HepG2 (cell line): ENCODE data around the gene GADD45B. TPM values are rescaled to one million over a fixed set of nuclear protein-coding genes. Genes with fewer than 3 reads are reported as not detected.

Experiments
- ARID3A ChIP-seq: IDR thresholded peaks from 2 replicates; pipeline ENCODE4 v1.6.1; 2012; ENCODE audit warnings: low read depth, low read length, improper control_type of control experiment
- BORCS8-MEF2B ChIP-seq: sonication (generic); formaldehyde crosslinking; IDR thresholded peaks from 2 replicates; pipeline ENCODE4 v1.8.0; 2022; ENCODE audit warnings: mild to moderate bottlenecking, missing genetic modification reagents
- CBX2 ChIP-seq, 2 experiments: fragments of 200-600 bp in 1 of 2; sonication (generic); formaldehyde crosslinking in 1 of 2; IDR thresholded peaks; 2 replicates each; pipeline versions ENCODE4 v1.7.0 to v1.8.1; 2018 to 2022; ENCODE audit warnings: low read depth in 2 of 2, low read length in 1 of 2, mild to moderate bottlenecking in 1 of 2, missing genetic modification reagents in 1 of 2
- CCDC6 ChIP-seq: sonication (generic); formaldehyde crosslinking; IDR thresholded peaks from 2 replicates; pipeline ENCODE4 v1.8.1; 2022; ENCODE audit warnings: mild to moderate bottlenecking, missing genetic modification reagents, moderate library complexity
- CHD4 ChIP-seq: fragments of 200-600 bp; sonication (generic); IDR thresholded peaks from 2 replicates; pipeline ENCODE4 v1.7.0; 2017; ENCODE audit warnings: mild to moderate bottlenecking, low read length, borderline replicate concordance
- FOXO1 ChIP-seq: sonication (generic); formaldehyde crosslinking; IDR thresholded peaks from 2 replicates; pipeline ENCODE4 v1.4.0; 2020; ENCODE audit warnings: missing genetic modification reagents
- GABPA ChIP-seq, 2 experiments: IDR thresholded peaks; 2 replicates each; pipeline ENCODE4 v1.6.1; 2011 to 2016; ENCODE audit warnings: low read depth in 2 of 2, low read length in 1 of 2, missing biosample characterization in 1 of 2, missing genetic modification characterization in 1 of 2
- NFAT5 ChIP-seq: sonication (generic); formaldehyde crosslinking; IDR thresholded peaks from 2 replicates; pipeline ENCODE4 v1.4.0; 2020; ENCODE audit warnings: missing genetic modification reagents
- NR2F2 ChIP-seq: IDR thresholded peaks from 2 replicates; pipeline ENCODE4 v1.6.1; 2012; ENCODE audit warnings: low read depth, inconsistent platforms, borderline replicate concordance
- PHB2 ChIP-seq: fragments of 450-650 bp; IDR thresholded peaks from 2 replicates; pipeline ENCODE4 v1.6.1; 2018; ENCODE audit not compliant: partially characterized antibody
- RAD51 ChIP-seq: fragments of 450-650 bp; IDR thresholded peaks from 2 replicates; pipeline ENCODE4 v1.6.1; 2016; ENCODE audit warnings: borderline replicate concordance
- RELA ChIP-seq: sonication (generic); formaldehyde crosslinking; IDR thresholded peaks from 2 replicates; pipeline ENCODE4 v1.4.0; 2020; ENCODE audit warnings: missing genetic modification reagents
- SRY ChIP-seq: sonication (generic); formaldehyde crosslinking; IDR thresholded peaks from 2 replicates; pipeline ENCODE4 v1.8.0; 2022; ENCODE audit warnings: mild to moderate bottlenecking, missing genetic modification reagents
- SUZ12 ChIP-seq: fragments of 150-350 bp; IDR thresholded peaks from 2 replicates; pipeline ENCODE4 v1.6.1; 2014; ENCODE audit warnings: low read depth, low read length
- TP53 ChIP-seq: sonication (generic); formaldehyde crosslinking; conservative IDR thresholded peaks from 2 replicates; pipeline ENCODE4 v1.4.0; 2020; ENCODE audit warnings: missing genetic modification reagents
- ZBTB7A ChIP-seq: sonication (generic); formaldehyde crosslinking; IDR thresholded peaks from 2 replicates; pipeline ENCODE4 v1.8.0; 2022; ENCODE audit warnings: mild to moderate bottlenecking, missing genetic modification reagents
- ZBTB7B ChIP-seq: sonication (generic); formaldehyde crosslinking; IDR thresholded peaks from 2 replicates; pipeline ENCODE4 v1.4.0; 2020; ENCODE audit warnings: missing genetic modification reagents
- ZNF143 ChIP-seq: sonication (generic); formaldehyde crosslinking; IDR thresholded peaks from 2 replicates; pipeline ENCODE4 v1.4.0; 2020; ENCODE audit warnings: missing genetic modification reagents
- ZNF3 ChIP-seq: IDR thresholded peaks from 2 replicates; pipeline ENCODE4 v1.7.0; 2017; ENCODE audit warnings: inconsistent platforms
- ZNF335 ChIP-seq: sonication (generic); formaldehyde crosslinking; IDR thresholded peaks from 2 replicates; pipeline ENCODE4 v1.4.0; 2020; ENCODE audit warnings: missing genetic modification reagents
- ZNF337 ChIP-seq: sonication (generic); formaldehyde crosslinking; IDR thresholded peaks from 2 replicates; pipeline ENCODE4 v1.5.1; 2020; ENCODE audit warnings: missing genetic modification reagents, low read depth, mild to moderate bottlenecking, borderline replicate concordance
- ZNF678 ChIP-seq: sonication (generic); formaldehyde crosslinking; IDR thresholded peaks from 2 replicates; pipeline ENCODE4 v1.4.0; 2020; ENCODE audit warnings: mild to moderate bottlenecking, missing genetic modification reagents
- ZNF747 ChIP-seq: sonication (generic); formaldehyde crosslinking; IDR thresholded peaks from 2 replicates; pipeline ENCODE4 v1.8.1; 2023; ENCODE audit warnings: missing genetic modification reagents, mild to moderate bottlenecking, borderline replicate concordance
- ZNF780A ChIP-seq: sonication (generic); formaldehyde crosslinking; IDR thresholded peaks from 2 replicates; pipeline ENCODE4 v1.8.0; 2022; ENCODE audit warnings: mild to moderate bottlenecking, missing genetic modification reagents, moderate library complexity
- ZSCAN20 ChIP-seq: sonication (generic); formaldehyde crosslinking; IDR thresholded peaks from 2 replicates; pipeline ENCODE4 v1.4.0; 2020; ENCODE audit warnings: missing genetic modification reagents, mild to moderate bottlenecking, borderline replicate concordance
- polyA plus RNA-seq, 8 experiments: library from polyadenylated mRNA; depleted of rRNA in 3 of 8; stranded (reverse) in 7 of 8; unstranded in 1 of 8; fragments of >200 nt; fragmentation: Illumina TruSeq in 4 of 8; extraction: Trizol in 4 of 8; gene quantifications; 2 replicates each; pipeline versions ENCODE4 v1.2.1 to v1.2.3, GENCODE V29; 2011 to 2016; ENCODE audit warnings: low read depth in 4 of 8, missing spikeins in 1 of 8, mixed read lengths in 1 of 8; ENCODE audit not compliant: insufficient read depth in 1 of 8
- total RNA-seq, 5 experiments: library from RNA; depleted of rRNA; stranded (reverse); fragments of >200 nt; fragmentation: Illumina TruSeq; extraction: Trizol; gene quantifications; 2 replicates each; pipeline ENCODE4 v1.2.3, GENCODE V29; 2016; ENCODE audit warnings: low read depth in 1 of 5

GADD45B gene
- total and polyA plus RNA-seq, 2 of the 13 experiments (the other 11 are each of a cell fraction or from before 2014, with no cell fraction given), result 4.6 to 34.1 TPM

- TF ChIP-seq ZBTB7A (CRISPR knock-in tag), result peak; percentile 27; the same call in 1 of the 2 replicates
- TF ChIP-seq ZNF678, result peak; percentile 61; the same call in 1 of the 2 replicates
- TF ChIP-seq SUZ12, result no peak
- no peak for TF ChIP-seq NR2F2
- 0 out of 2 replicates have a peak, but pooled peaks have one; percentile 15 for TF ChIP-seq FOXO1
- TF ChIP-seq ZNF3, result peak; percentile 54; the same call in 1 of the 2 replicates
- no peak for TF ChIP-seq RELA (CRISPR knock-in tag)
- 0 out of 2 replicates have a peak, but pooled peaks have one; percentile 11 for TF ChIP-seq ZSCAN20 (CRISPR knock-in tag)
- TF ChIP-seq ZNF747 (CRISPR knock-in tag), result no peak
- TF ChIP-seq TP53 (CRISPR knock-in tag), result no peak
- TF ChIP-seq ZBTB7B (CRISPR knock-in tag), result peak; percentile 47; the same call in 1 of the 2 replicates
- TF ChIP-seq CCDC6 (CRISPR knock-in tag), result no peak
- TF ChIP-seq BORCS8-MEF2B (CRISPR knock-in tag), result no peak
- no peak for TF ChIP-seq ZNF780A (CRISPR knock-in tag)
- no peak for TF ChIP-seq PHB2
- no peak for TF ChIP-seq ZNF143 (CRISPR knock-in tag)
- no peak for TF ChIP-seq ARID3A
- TF ChIP-seq ZNF337 (CRISPR knock-in tag), result no peak
- TF ChIP-seq RAD51, result no peak
- TF ChIP-seq CBX2 (IDR thresholded peaks at IDR 0.05; ENCODE audit: low read depth, low read length), result no peak
- no peak for TF ChIP-seq CBX2 (CRISPR knock-in tag; IDR thresholded peaks at IDR 0.05; ENCODE audit: low read depth)
- no peak for TF ChIP-seq ZNF335 (CRISPR knock-in tag)
- TF ChIP-seq CHD4, result peak; percentile 99
- TF ChIP-seq GABPA (IDR thresholded peaks at IDR 0.05; ENCODE audit: low read depth, low read length), result no peak
- TF ChIP-seq GABPA (CRISPR knock-in tag; IDR thresholded peaks at IDR 0.05; ENCODE audit: low read depth), result no peak
- no peak for TF ChIP-seq NFAT5 (CRISPR knock-in tag)
- no peak for TF ChIP-seq SRY (CRISPR knock-in tag)
Observed at GRCh38 chr19:2475018-2475701, 767 bp upstream of the GADD45B start (continued).
